ENCODE measurements around the gene CLEC16A. TPM values are rescaled to one million over a fixed set of nuclear protein-coding genes. Genes with fewer than 3 reads are reported as not detected.

The CLEC16A gene
- total and polyA plus RNA-seq, 9 of the 15 experiments (the other 6 are each of a cell fraction or from before 2014, with no cell fraction given): 1.00 to 22.3 (median 10.0) TPM

GRCh38 chr16:11171757-11172299, 227.5 kb downstream of the CLEC16A start (continued):
- TF ChIP-seq AFF4 (CRISPR knock-in tag; IDR thresholded peaks at IDR 0.05) (no peak), ZSCAN32 (CRISPR knock-in tag; IDR thresholded peaks at IDR 0.05) (no peak), THRA (IDR thresholded peaks at IDR 0.05) (no peak), KHSRP (IDR thresholded peaks at IDR 0.05) (no peak), BCL6 (CRISPR knock-in tag; IDR thresholded peaks at IDR 0.05) (no peak), YY1 (IDR thresholded peaks at IDR 0.05; ENCODE audit: borderline replicate concordance in 1 of 3, control insufficient read depth in 1 of 3, extremely low read depth in 1 of 3, insufficient read depth in 3 of 3, insufficient read length in 1 of 3, insufficient replicate concordance in 2 of 3, low read depth in 1 of 3, low read length in 2 of 3) (no peak), SRF (CRISPR knock-in tag; IDR thresholded peaks at IDR 0.05) (no peak), ESRRB (CRISPR knock-in tag; IDR thresholded peaks at IDR 0.05; ENCODE audit: borderline replicate concordance) (no peak), ZNF146 (CRISPR knock-in tag; IDR thresholded peaks at IDR 0.05; ENCODE audit: unreplicated experiment) (no peak), DDX20 (tag; IDR thresholded peaks at IDR 0.05; ENCODE audit: low read depth) (no peak), RCOR1 (IDR thresholded peaks at IDR 0.05; ENCODE audit: borderline replicate concordance in 1 of 2, low read depth in 2 of 2, low read length in 2 of 2) (no peak), MCM5 (IDR thresholded peaks at IDR 0.05; ENCODE audit: low read depth) (no peak), ZNF23 (CRISPR knock-in tag; IDR thresholded peaks at IDR 0.05) (no peak), ATF7 (IDR thresholded peaks at IDR 0.05) (no peak), ATF3 (IDR thresholded peaks at IDR 0.05) (no peak), ATF3 (CRISPR knock-in tag; conservative IDR thresholded peaks at IDR 0.05) (no peak), NFRKB (IDR thresholded peaks at IDR 0.05; ENCODE audit: low read depth) (0 out of 2 replicates have a peak, but pooled peaks have one; percentile 42), NCOA6 (IDR thresholded peaks at IDR 0.05) (no peak), RBM34 (IDR thresholded peaks at IDR 0.05; ENCODE audit: borderline replicate concordance, insufficient read depth, low read length) (no peak), HNRNPK (IDR thresholded peaks at IDR 0.05; ENCODE audit: low read depth, low read length, poor library complexity, severe bottlenecking) (no peak), NR2F6 (CRISPR knock-in tag; IDR thresholded peaks at IDR 0.05) (no peak), CBFA2T2 (conservative IDR thresholded peaks at IDR 0.05) (no peak), GATAD2A (IDR thresholded peaks at IDR 0.05) (no peak), SMARCA4 (IDR thresholded peaks at IDR 0.05) (0 out of 2 replicates have a peak, but pooled peaks have one; percentile 20)

All from K562 (cell line).